GM10266 (cell line): ENCODE data around the gene DELE1.
"Not testable (repeated sequence)": the region's sequence is repeated elsewhere in the genome, so short reads cannot be mapped to it uniquely, and the experiment has no call there.

Experiments
- DNase-seq: peaks from one replicate; pipeline ENCODE4 v3.0.0; 2012; ENCODE audit errors: extremely low spot score
- TF ChIP-seq, protein P1 (sequence below): IDR thresholded peaks from 2 replicates; pipeline ENCODE4 v1.5.1; 2012; ENCODE audit warnings: mild to moderate bottlenecking, low read depth; ENCODE audit not compliant: control insufficient read depth, insufficient read depth; ENCODE audit errors: missing control alignments

DELE1 gene

GRCh38 chr5:141881886-141882285 lies 41.8 kb upstream of the DELE1 start:
- DNase-seq: no peak
- TF ChIP-seq, protein P1, sequence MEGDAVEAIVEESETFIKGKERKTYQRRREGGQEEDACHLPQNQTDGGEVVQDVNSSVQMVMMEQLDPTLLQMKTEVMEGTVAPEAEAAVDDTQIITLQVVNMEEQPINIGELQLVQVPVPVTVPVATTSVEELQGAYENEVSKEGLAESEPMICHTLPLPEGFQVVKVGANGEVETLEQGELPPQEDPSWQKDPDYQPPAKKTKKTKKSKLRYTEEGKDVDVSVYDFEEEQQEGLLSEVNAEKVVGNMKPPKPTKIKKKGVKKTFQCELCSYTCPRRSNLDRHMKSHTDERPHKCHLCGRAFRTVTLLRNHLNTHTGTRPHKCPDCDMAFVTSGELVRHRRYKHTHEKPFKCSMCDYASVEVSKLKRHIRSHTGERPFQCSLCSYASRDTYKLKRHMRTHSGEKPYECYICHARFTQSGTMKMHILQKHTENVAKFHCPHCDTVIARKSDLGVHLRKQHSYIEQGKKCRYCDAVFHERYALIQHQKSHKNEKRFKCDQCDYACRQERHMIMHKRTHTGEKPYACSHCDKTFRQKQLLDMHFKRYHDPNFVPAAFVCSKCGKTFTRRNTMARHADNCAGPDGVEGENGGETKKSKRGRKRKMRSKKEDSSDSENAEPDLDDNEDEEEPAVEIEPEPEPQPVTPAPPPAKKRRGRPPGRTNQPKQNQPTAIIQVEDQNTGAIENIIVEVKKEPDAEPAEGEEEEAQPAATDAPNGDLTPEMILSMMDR: no peak

- no peak for DNase-seq
- TF ChIP-seq, protein P1: no peak
Observed at GRCh38 chr5:141882594-141883183, 41.0 kb upstream of the DELE1 start.

GRCh38 chr5:141883184-141883891 lies 40.3 kb upstream of the DELE1 start:
- no peak for DNase-seq
- TF ChIP-seq, protein P1: no peak

DNA sequence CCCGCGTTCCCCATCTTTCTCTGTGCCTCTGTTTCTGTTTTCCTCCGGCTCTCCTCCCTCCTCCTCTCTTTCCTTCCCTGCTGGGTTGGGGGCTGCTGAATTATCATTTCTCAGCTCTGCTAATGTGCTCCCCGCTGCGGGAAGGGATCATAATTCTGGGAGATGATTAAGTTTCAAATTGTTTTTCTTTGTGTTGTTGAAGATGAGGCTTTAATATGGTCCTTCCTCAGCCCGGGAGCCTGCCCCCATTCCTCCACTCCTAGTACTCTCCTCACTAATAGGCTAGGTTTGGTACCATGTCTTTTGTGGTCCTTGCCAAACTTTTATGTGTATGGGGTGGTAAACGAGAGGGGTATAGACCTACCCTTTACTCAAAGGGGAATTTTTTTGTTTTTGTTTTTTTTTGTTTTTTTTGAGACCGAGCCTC lies 39.8 kb upstream of the DELE1 start:
- TF ChIP-seq, protein P1: no peak

GRCh38 chr5:141889282-141889871 lies 34.3 kb upstream of the DELE1 start:
- no peak for DNase-seq
- TF ChIP-seq, protein P1: peak; percentile 50

More for the DNA sequence above, 39.8 kb upstream of the DELE1 start:
- DNase-seq: no peak

DNA sequence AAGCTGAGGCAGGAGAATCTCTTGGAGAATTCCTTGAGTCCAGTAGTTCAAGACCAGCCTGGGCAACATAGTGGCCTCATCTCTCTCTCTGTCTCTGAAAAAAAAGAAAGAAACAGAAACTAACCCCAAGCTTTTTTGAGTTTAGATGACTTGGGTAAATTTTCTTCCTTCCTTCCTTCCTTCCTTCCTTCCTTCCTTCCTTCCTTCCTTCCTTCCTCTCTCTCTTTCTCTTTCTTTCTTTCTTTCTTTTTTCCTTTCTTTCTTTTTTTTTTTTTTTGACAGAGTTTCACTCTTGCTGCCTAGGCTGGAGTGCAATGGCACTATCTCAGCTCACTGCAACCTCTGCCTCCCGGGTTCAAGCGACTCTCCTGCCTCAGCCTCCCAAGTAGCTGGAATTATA lies 33.2 kb upstream of the DELE1 start:
- not testable (repeated sequence) for DNase-seq

GRCh38 chr5:141897425-141897824 lies 26.2 kb upstream of the DELE1 start:
- DNase-seq: no peak
- TF ChIP-seq, protein P1: no peak
